Body of pancreas (tissue), 4 donors: ENCODE results near the gene TMEM245.

ENCODE experiments used
- POLR2A ChIP-seq, 3 donors: fragments of 450-650 bp; IDR thresholded peaks; one replicate each; pipeline ENCODE4 v1.6.1; 2016; ENCODE audit warnings: antibody characterized with exemption in 3 of 3, mild to moderate bottlenecking in 2 of 3
- TF ChIP-seq, protein P1 (sequence below), 7 experiments: fragments of 450-650 bp in 4 of 7; fragments of 200-600 bp in 3 of 7; sonication (generic) in 3 of 7; IDR thresholded peaks; one replicate each; pipeline ENCODE4 v1.5.1; 2016 to 2019; ENCODE audit warnings: antibody characterized with exemption in 7 of 7

DNA sequence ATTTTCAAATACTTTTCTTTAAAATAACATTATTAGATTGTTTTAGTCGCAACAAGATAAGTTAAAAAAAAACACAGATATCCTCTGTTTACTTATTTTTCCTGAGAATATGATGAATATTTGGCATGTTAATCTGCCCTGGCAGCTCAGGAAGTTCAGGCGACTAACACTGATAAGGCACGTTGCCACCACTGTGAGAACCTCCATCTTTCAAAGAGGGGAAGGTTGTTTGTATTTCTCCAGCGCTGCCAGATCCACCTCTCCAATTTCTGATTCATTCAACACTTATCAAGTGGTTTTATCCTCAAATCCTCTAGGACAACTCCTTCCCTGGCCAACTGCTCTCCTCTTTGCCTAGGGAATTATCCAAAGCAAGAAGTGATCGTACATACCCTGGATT, 128.3 kb downstream of the TMEM245 start:
- TF ChIP-seq, protein P1, sequence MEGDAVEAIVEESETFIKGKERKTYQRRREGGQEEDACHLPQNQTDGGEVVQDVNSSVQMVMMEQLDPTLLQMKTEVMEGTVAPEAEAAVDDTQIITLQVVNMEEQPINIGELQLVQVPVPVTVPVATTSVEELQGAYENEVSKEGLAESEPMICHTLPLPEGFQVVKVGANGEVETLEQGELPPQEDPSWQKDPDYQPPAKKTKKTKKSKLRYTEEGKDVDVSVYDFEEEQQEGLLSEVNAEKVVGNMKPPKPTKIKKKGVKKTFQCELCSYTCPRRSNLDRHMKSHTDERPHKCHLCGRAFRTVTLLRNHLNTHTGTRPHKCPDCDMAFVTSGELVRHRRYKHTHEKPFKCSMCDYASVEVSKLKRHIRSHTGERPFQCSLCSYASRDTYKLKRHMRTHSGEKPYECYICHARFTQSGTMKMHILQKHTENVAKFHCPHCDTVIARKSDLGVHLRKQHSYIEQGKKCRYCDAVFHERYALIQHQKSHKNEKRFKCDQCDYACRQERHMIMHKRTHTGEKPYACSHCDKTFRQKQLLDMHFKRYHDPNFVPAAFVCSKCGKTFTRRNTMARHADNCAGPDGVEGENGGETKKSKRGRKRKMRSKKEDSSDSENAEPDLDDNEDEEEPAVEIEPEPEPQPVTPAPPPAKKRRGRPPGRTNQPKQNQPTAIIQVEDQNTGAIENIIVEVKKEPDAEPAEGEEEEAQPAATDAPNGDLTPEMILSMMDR (IDR thresholded peaks at IDR 0.05): no peak
- TF ChIP-seq POLR2A (IDR thresholded peaks at IDR 0.05): no peak
